K562 (cell line): ENCODE measurements around the gene PLEKHG4B. TPM values are rescaled to one million over a fixed set of nuclear protein-coding genes. Genes with fewer than 3 reads are reported as not detected.
"Not testable (repeated sequence)": the region's sequence is repeated elsewhere in the genome, so short reads cannot be mapped to it uniquely, and the experiment has no call there.

Experiments
- ATAC-seq: fragments of 200-7000 bp; cut with Tn5 transposase; 3 replicates; pipeline ENCODE4 v1.9.1; 2020; ENCODE audit warnings: moderate library complexity
- BruUV-seq: library from RNA; stranded (reverse); fragments of 400-500 nt; replicated peaks from 2 replicates; lab custom pipeline; 2021; lab: Mats Ljungman, UMichigan
- CTCF ChIA-PET: fragments of 300-600 bp; formaldehyde crosslinking; extraction: SDS; loops from one replicate; lab custom pipeline; 2021; ENCODE audit warnings: low intra/inter-chr PET ratio; lab: Yijun Ruan, JAX
- POLR2A ChIA-PET: fragments of 300-600, 350-650 bp; sonication (Branson Sonifier 250); formaldehyde crosslinking; extraction: SDS; loops from one replicate; lab custom pipeline; 2021; ENCODE audit warnings: antibody characterized with exemption, inconsistent platforms; lab: Yijun Ruan, JAX
- DNase-seq, 4 experiments: peaks; one replicate each; pipeline versions ENCODE4 v3.0.0 to v3.0.0-alpha.2; 2011 to 2018; ENCODE audit warnings: low spot score in 3 of 4, mixed read lengths in 3 of 4; ENCODE audit errors: extremely low read depth in 1 of 4
- FAIRE-seq: peaks from 2 replicates; lab custom pipeline; 2011; peaks lifted over from hg19 to GRCh38; lab: Jason Lieb, UNC
- H2AFZ ChIP-seq: 2 replicates; pipeline ENCODE4 v1.6.0; 2011; ENCODE audit warnings: low read depth, low read length, control low read depth, inconsistent platforms
- H3K27ac ChIP-seq: fragments of 200-600 bp; 3 replicates; pipeline ENCODE4 v1.8.0; 2011; ENCODE audit warnings: low read depth, mild to moderate bottlenecking, control low read depth, inconsistent platforms, low read length, moderate library complexity, mixed read lengths; ENCODE audit errors: extremely low read depth
- H3K27me3 ChIP-seq, 2 experiments: fragments of 300-600 bp in 1 of 2; 2 replicates in 1 of 2; 3 replicates in 1 of 2; pipeline versions ENCODE4 v1.6.0 to v1.8.0; 2011; ENCODE audit warnings: inconsistent platforms in 2 of 2, low read length in 2 of 2, mild to moderate bottlenecking in 1 of 2, mixed read lengths in 1 of 2, moderate library complexity in 1 of 2; ENCODE audit not compliant: control insufficient read depth in 2 of 2, insufficient read depth in 2 of 2
- H3K36me3 ChIP-seq: fragments of 300-600 bp; 3 replicates; pipeline ENCODE4 v1.8.0; 2011; ENCODE audit warnings: mild to moderate bottlenecking, low read length, inconsistent platforms; ENCODE audit not compliant: control insufficient read depth, insufficient read depth
- H3K4me1 ChIP-seq, 2 experiments: fragments of 200-600 bp in 1 of 2; replicated peaks in 1 of 2; 2 replicates in 1 of 2; 3 replicates in 1 of 2; pipeline versions ENCODE4 v1.5.1 to v1.8.0; 2011; ENCODE audit warnings: inconsistent platforms in 2 of 2, low read length in 2 of 2, mild to moderate bottlenecking in 1 of 2, mixed read lengths in 1 of 2, moderate library complexity in 1 of 2; ENCODE audit not compliant: control insufficient read depth in 2 of 2, insufficient read depth in 2 of 2
- H3K4me2 ChIP-seq: 2 replicates; pipeline ENCODE4 v1.6.1; 2011; ENCODE audit warnings: low read length, control low read depth, inconsistent platforms, mixed read lengths; ENCODE audit not compliant: insufficient read depth
- H3K4me3 ChIP-seq: fragments of 200-600 bp; sonication (generic), shearing (Covaris generic); 2 replicates; pipeline ENCODE4 v1.5.1; 2016; ENCODE audit warnings: control low read depth, inconsistent platforms
- H3K79me2 ChIP-seq: fragments of 200-600 bp; 3 replicates; pipeline ENCODE4 v1.8.0; 2011; ENCODE audit warnings: low read length, inconsistent platforms; ENCODE audit not compliant: control insufficient read depth, insufficient read depth
- H3K9ac ChIP-seq, 2 experiments: 2 replicates each; pipeline versions ENCODE4 v1.6.0 to v1.6.1; 2011; ENCODE audit warnings: low read depth in 2 of 2, low read length in 2 of 2, control low read depth in 1 of 2, inconsistent platforms in 1 of 2, mild to moderate bottlenecking in 1 of 2, mixed read lengths in 1 of 2; ENCODE audit not compliant: insufficient read depth in 1 of 2
- H3K9me1 ChIP-seq: one replicate; pipeline ENCODE4 v1.6.0; 2011; ENCODE audit warnings: inconsistent platforms, mild to moderate bottlenecking, low read length, moderate library complexity; ENCODE audit not compliant: control insufficient read depth, insufficient read depth
- H3K9me3 ChIP-seq: replicated peaks from 2 replicates; pipeline ENCODE4 v1.5.1; 2011; ENCODE audit warnings: low read depth, low read length, inconsistent platforms; ENCODE audit not compliant: control insufficient read depth, insufficient read depth
- H4K20me1 ChIP-seq: replicated peaks from 2 replicates; pipeline ENCODE4 v1.6.1; 2011; ENCODE audit warnings: low read length, inconsistent platforms, mixed read lengths; ENCODE audit not compliant: control insufficient read depth, insufficient read depth
- BCOR ChIP-seq: fragments of 450-650 bp; IDR thresholded peaks from 2 replicates; pipeline ENCODE4 v1.6.1; 2016
- CTCFL ChIP-seq: IDR thresholded peaks from 2 replicates; pipeline ENCODE4 v1.6.1; 2011; ENCODE audit warnings: borderline replicate concordance, low read depth, mild to moderate bottlenecking, moderate library complexity, low read length; ENCODE audit not compliant: insufficient read depth, poor library complexity, severe bottlenecking
- GMEB1 ChIP-seq: fragments of 250-450 bp; sonication (Bioruptor Pico); IDR thresholded peaks from 2 replicates; pipeline ENCODE4 v1.4.0; 2020; ENCODE audit warnings: mild to moderate bottlenecking
- HCFC1 ChIP-seq: IDR thresholded peaks from 2 replicates; pipeline ENCODE4 v1.6.1; 2012; ENCODE audit warnings: low read depth, low read length, improper control_type of control experiment
- HDAC2 ChIP-seq: fragments of 450-650 bp; IDR thresholded peaks from 2 replicates; pipeline ENCODE4 v1.6.1; 2016; ENCODE audit warnings: mild to moderate bottlenecking
- PHF8 ChIP-seq: fragments of 200-600 bp; sonication (generic); IDR thresholded peaks from 2 replicates; pipeline ENCODE4 v1.6.1; 2012; ENCODE audit warnings: mixed run types, mild to moderate bottlenecking, inconsistent platforms, low read length, moderate library complexity, borderline replicate concordance
- POLR2G ChIP-seq: fragments of 200-400 bp; formaldehyde crosslinking; IDR thresholded peaks from 2 replicates; pipeline ENCODE4 v1.6.1; 2017; ENCODE audit warnings: low read depth, mild to moderate bottlenecking, antibody characterized with exemption, low read length, moderate library complexity
- POU5F1 ChIP-seq: fragments of 150-350 bp; IDR thresholded peaks from 2 replicates; pipeline ENCODE4 v1.6.1; 2014; ENCODE audit warnings: borderline replicate concordance, low read length, low read depth, mild to moderate bottlenecking; ENCODE audit not compliant: partially characterized antibody
- SP1 ChIP-seq: sonication (generic); formaldehyde crosslinking; IDR thresholded peaks from 2 replicates; pipeline ENCODE4 v1.8.1; 2022; ENCODE audit warnings: mild to moderate bottlenecking, missing genetic modification reagents
- SUPT5H ChIP-seq: fragments of 450-650 bp; IDR thresholded peaks from 2 replicates; pipeline ENCODE4 v1.6.1; 2016
- WGBS: fragments of 100-300 bp; shearing (Covaris generic); methylation state at CpG from one replicate; pipeline ENCODE4 v1.1.6; 2016; ENCODE audit warnings: low coverage, mixed read lengths; ENCODE audit not compliant: insufficient coverage; ENCODE audit errors: missing lambda C conversion rate; 5-methylcytosine and 5-hydroxymethylcytosine counted together
- in situ Hi-C: fragments of 300-500 bp; cut with MboI; formaldehyde crosslinking; loops from 4 replicates; pipeline ENCODE4 v1.15.0; 2018; ENCODE audit warnings: inconsistent platforms, mixed read lengths
- intact Hi-C: fragments of 100-400 bp; cut with micrococcal nuclease; formaldehyde crosslinking; loops from 2 replicates; pipeline ENCODE4 v1.14.2; 2022
- polyA plus RNA-seq, 8 experiments: library from polyadenylated mRNA; depleted of rRNA in 4 of 8; stranded (reverse) in 5 of 8; unstranded in 3 of 8; fragments of >200 nt; fragmentation: Nextera tagmentation in 2 of 8; fragmentation: Illumina TruSeq in 1 of 8; extraction: Ambion mirVana in 2 of 8; extraction: Trizol in 1 of 8; gene quantifications; 2 replicates each; pipeline versions ENCODE4 v1.2.1 to v1.2.3, GENCODE V29; 2011 to 2014; ENCODE audit warnings: inconsistent platforms in 1 of 8, missing spikeins in 1 of 8
- total RNA-seq, 7 experiments: library from RNA; depleted of rRNA in 6 of 7; stranded (reverse); fragments of >200 nt in 6 of 7; fragmentation: Illumina TruSeq in 2 of 7; extraction: Trizol in 2 of 7; gene quantifications; 2 replicates each; pipeline versions ENCODE4 v1.2.1 to v1.2.3, GENCODE V29; 2011 to 2021; ENCODE audit warnings: low replicate concordance in 1 of 7
- TF ChIP-seq, protein P1 (sequence below): fragments of 450-650 bp; IDR thresholded peaks from 2 replicates; pipeline ENCODE4 v1.6.1; 2016; ENCODE audit warnings: borderline replicate concordance
- TF ChIP-seq, protein P2 (sequence below): fragments of 450-650 bp; IDR thresholded peaks from 2 replicates; pipeline ENCODE4 v1.6.1; 2016; ENCODE audit warnings: antibody characterized with exemption

The PLEKHG4B gene
- total and polyA plus RNA-seq, 9 of the 15 experiments (the other 6 are each of a cell fraction or from before 2014, with no cell fraction given) = 0.02 TPM; not detected in 8

DNA sequence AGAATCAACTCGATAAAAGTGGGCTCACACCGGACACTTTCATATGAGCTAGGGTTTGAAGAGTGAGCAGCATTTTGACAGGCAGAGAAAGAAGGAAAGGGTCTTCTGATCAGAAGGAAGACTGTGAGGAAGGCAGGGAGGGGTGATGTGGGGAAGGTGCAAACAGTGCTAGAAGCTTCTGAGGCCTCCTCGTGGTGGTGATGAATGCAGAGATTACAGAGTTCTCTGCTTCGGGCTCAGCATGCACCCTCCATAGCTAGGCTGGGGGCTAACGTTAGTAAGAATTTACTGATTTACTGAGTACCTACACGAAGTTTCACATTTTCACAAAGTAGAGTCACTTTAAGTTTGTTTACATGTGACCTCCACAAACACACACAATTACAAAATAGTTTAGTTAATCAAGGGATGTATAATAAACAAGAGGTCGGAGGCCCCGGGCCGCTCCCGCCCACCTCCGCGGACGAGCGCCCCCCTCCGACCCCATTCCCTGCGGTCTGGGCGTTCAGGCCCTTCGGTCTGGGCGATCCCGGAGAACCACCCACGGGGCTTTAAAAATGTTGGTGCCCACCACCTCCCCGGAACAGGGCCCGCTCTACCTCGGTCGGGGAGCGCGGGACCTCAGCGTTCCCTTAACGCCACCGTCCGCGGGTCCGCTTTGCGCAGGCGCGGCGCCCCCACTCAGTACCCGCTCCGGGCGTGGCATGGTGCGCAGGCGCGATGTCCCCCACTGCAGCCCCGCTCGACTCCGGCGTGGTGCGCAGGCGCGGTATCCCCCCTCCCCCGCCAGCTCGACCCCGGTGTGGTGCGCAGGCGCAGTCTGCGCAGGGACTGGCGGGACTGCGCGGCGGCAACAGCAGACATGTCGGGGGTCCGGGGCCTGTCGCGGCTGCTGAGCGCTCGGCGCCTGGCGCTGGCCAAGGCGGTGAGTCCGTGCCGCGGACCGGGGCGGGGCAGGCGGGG lies 125.8 kb downstream of the PLEKHG4B start, which contains the start of the genes CCDC127 and SDHA:
Gene CCDC127, minus strand, starts transcription at position 660 of the 963 bp plus-strand sequence. CDS start 1,304 bp downstream, outside the sequence.
Gene SDHA, plus strand, starts transcription at position 827 of the 963 bp plus-strand sequence. Its CDS starts 36 bp downstream, at position 863.
- peak within 1 kb of the TSS; percentile 97 to 99 for H3K9ac ChIP-seq
- POLR2A ChIA-PET = interaction anchor here (0.6 to 2.1 kb wide), 4 partner anchors 10 to 963 kb away, joined by 3 to 7 read pairs (median 6); no protein-coding TSS in a partner anchor
- H3K9me1 ChIP-seq, intact Hi-C loops, H3K27me3 ChIP-seq, H3K9me3 ChIP-seq, CTCF ChIA-PET: not testable (repeated sequence)
- peak within 1 kb of the TSS; percentile 93 for H3K27ac ChIP-seq
- TSS peak; percentile 66 for BruUV-seq
- in situ Hi-C loops = loop anchor here (5.0 kb wide), 1 partner anchor 1380 kb away; no protein-coding TSS in a partner anchor
- ATAC-seq (peak; percentile 90), FAIRE-seq (peak; percentile 82), DNase-seq (peak; percentile 98 to 100 (median 100))
- H3K79me2 ChIP-seq = peaks cover 60% of the 10 kb centered on the region
- H4K20me1 ChIP-seq = peaks cover 22% of the 10 kb centered on the region
- peak within 1 kb of the TSS; percentile 92 for H3K4me2 ChIP-seq
- H2AFZ ChIP-seq = peak within 1 kb of the TSS; percentile 95
- WGBS = under 1% methylated on average over 71 of the region's 75 CpGs
- H3K4me3 ChIP-seq = peak within 1 kb of the TSS; percentile 99
- H3K4me1 ChIP-seq = peaks cover 11% of the 10 kb centered on the region in 2 experiments; a peak in 4 of 5 replicates
- peaks cover 27% of the 10 kb centered on the region; the same call in 1 of the 3 replicates for H3K36me3 ChIP-seq
- peak; percentile 89 for TF ChIP-seq SUPT5H
- TF ChIP-seq HCFC1 = 0 out of 2 replicates have a peak, but pooled peaks have one; percentile 23
- TF ChIP-seq BCOR = peak; percentile 10; the same call in 1 of the 2 replicates
- TF ChIP-seq PHF8 = peak; percentile 72
- TF ChIP-seq POLR2G = peak; percentile 91
- peak; percentile 53; the same call in 1 of the 2 replicates for TF ChIP-seq HDAC2
- peak; percentile 76 for TF ChIP-seq POU5F1
- TF ChIP-seq, protein P1, sequence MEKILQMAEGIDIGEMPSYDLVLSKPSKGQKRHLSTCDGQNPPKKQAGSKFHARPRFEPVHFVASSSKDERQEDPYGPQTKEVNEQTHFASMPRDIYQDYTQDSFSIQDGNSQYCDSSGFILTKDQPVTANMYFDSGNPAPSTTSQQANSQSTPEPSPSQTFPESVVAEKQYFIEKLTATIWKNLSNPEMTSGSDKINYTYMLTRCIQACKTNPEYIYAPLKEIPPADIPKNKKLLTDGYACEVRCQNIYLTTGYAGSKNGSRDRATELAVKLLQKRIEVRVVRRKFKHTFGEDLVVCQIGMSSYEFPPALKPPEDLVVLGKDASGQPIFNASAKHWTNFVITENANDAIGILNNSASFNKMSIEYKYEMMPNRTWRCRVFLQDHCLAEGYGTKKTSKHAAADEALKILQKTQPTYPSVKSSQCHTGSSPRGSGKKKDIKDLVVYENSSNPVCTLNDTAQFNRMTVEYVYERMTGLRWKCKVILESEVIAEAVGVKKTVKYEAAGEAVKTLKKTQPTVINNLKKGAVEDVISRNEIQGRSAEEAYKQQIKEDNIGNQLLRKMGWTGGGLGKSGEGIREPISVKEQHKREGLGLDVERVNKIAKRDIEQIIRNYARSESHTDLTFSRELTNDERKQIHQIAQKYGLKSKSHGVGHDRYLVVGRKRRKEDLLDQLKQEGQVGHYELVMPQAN = peak; percentile 26; the same call in 1 of the 2 replicates
- TF ChIP-seq, protein P2, sequence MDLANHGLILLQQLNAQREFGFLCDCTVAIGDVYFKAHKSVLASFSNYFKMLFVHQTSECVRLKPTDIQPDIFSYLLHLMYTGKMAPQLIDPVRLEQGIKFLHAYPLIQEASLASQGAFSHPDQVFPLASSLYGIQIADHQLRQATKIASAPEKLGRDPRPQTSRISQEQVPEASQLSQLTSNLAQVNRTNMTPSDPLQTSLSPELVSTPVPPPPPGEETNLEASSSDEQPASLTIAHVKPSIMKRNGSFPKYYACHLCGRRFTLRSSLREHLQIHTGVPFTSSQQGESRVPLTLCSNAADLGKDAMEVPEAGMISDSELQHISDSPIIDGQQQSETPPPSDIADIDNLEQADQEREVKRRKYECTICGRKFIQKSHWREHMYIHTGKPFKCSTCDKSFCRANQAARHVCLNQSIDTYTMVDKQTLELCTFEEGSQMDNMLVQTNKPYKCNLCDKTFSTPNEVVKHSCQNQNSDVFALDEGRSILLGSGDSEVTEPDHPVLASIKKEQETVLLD = peak; percentile 99
- TF ChIP-seq CTCFL = peak; percentile 59
- peak; percentile 64; the same call in 1 of the 2 replicates for TF ChIP-seq SP1
- TF ChIP-seq GMEB1 (CRISPR knock-in tag) = 0 out of 2 replicates have a peak, but pooled peaks have one; percentile 30
